SK-N-SH treated with all-trans-retinoic acid at 6 μM for 48 hours (cell line): ENCODE data around the gene GNL1.

Experiments
- ATAC-seq: fragments of 200-7000 bp; cut with Tn5 transposase; 3 replicates; pipeline ENCODE4 v1.9.1; 2020; ENCODE audit warnings: mild to moderate bottlenecking, moderate library complexity
- ARNTL ChIP-seq: fragments of 450-650 bp; formaldehyde crosslinking; IDR thresholded peaks from 2 replicates; pipeline ENCODE4 v1.5.0; 2020; ENCODE audit warnings: low read depth, mild to moderate bottlenecking, moderate library complexity, borderline replicate concordance
- BACH2 ChIP-seq: fragments of 250-450 bp; sonication (Bioruptor Pico); IDR thresholded peaks from 2 replicates; pipeline ENCODE4 v1.9.0; 2021; ENCODE audit warnings: mild to moderate bottlenecking, borderline replicate concordance
- CSDC2 ChIP-seq: fragments of 250-450 bp; sonication (Bioruptor Pico); IDR thresholded peaks from 2 replicates; pipeline ENCODE4 v1.5.0; 2020; ENCODE audit warnings: mild to moderate bottlenecking, moderate library complexity
- ESRRG ChIP-seq: fragments of 250-450 bp; sonication (Bioruptor Pico); IDR thresholded peaks from 2 replicates; pipeline ENCODE4 v1.6.1; 2021; ENCODE audit warnings: mild to moderate bottlenecking
- GLIS3 ChIP-seq: fragments of 250-450 bp; sonication (Bioruptor Pico); IDR thresholded peaks from 2 replicates; pipeline ENCODE4 v1.5.0; 2020; ENCODE audit warnings: mild to moderate bottlenecking, moderate library complexity
- ISL1 ChIP-seq: fragments of 250-450 bp; sonication (Bioruptor Pico); IDR thresholded peaks from 2 replicates; pipeline ENCODE4 v2.1.2; 2022; ENCODE audit warnings: mild to moderate bottlenecking, moderate library complexity
- OSR1 ChIP-seq: fragments of 250-450 bp; sonication (Bioruptor Pico); IDR thresholded peaks from 2 replicates; pipeline ENCODE4 v1.8.0; 2022; ENCODE audit warnings: moderate library complexity, mild to moderate bottlenecking, inconsistent platforms
- PPARA ChIP-seq: fragments of 250-450 bp; sonication (Bioruptor Pico); IDR thresholded peaks from 2 replicates; pipeline ENCODE4 v1.5.0; 2020; ENCODE audit warnings: mild to moderate bottlenecking, borderline replicate concordance
- RARB ChIP-seq: fragments of 250-450 bp; sonication (Bioruptor Pico); IDR thresholded peaks from 2 replicates; pipeline ENCODE4 v1.8.0; 2021; ENCODE audit warnings: mild to moderate bottlenecking, moderate library complexity
- SNAI2 ChIP-seq: fragments of 250-450 bp; sonication (Bioruptor Pico); IDR thresholded peaks from 2 replicates; pipeline ENCODE4 v1.5.0; 2020; ENCODE audit warnings: mild to moderate bottlenecking, moderate library complexity
- TOX ChIP-seq: fragments of 250-450 bp; sonication (Bioruptor Pico); IDR thresholded peaks from 2 replicates; pipeline ENCODE4 v1.8.0; 2021; ENCODE audit warnings: mild to moderate bottlenecking, moderate library complexity, borderline replicate concordance
- ZC3H10 ChIP-seq: fragments of 250-450 bp; sonication (Bioruptor Pico); IDR thresholded peaks from 2 replicates; pipeline ENCODE4 v1.5.1; 2021; ENCODE audit warnings: mild to moderate bottlenecking, moderate library complexity
- ZFP3 ChIP-seq: fragments of 250-450 bp; sonication (Bioruptor Pico); IDR thresholded peaks from 2 replicates; pipeline ENCODE4 v1.5.0; 2020; ENCODE audit warnings: mild to moderate bottlenecking, moderate library complexity
- ZFP30 ChIP-seq: fragments of 450-650 bp; formaldehyde crosslinking; IDR thresholded peaks from 2 replicates; pipeline ENCODE4 v1.5.0; 2022; ENCODE audit warnings: mild to moderate bottlenecking, moderate library complexity
- ZNF565 ChIP-seq: fragments of 450-650 bp; formaldehyde crosslinking; conservative IDR thresholded peaks from 2 replicates; pipeline ENCODE4 v1.5.0; 2020; ENCODE audit warnings: low read depth, mild to moderate bottlenecking, moderate library complexity
- ZNF70 ChIP-seq: fragments of 450-650 bp; formaldehyde crosslinking; IDR thresholded peaks from 2 replicates; pipeline ENCODE4 v1.5.0; 2020; ENCODE audit warnings: mild to moderate bottlenecking, moderate library complexity
- ZNF8 ChIP-seq: fragments of 450-650 bp; formaldehyde crosslinking; IDR thresholded peaks from 2 replicates; pipeline ENCODE4 v1.5.0; 2020; ENCODE audit warnings: mild to moderate bottlenecking, moderate library complexity
- TF ChIP-seq, protein P1 (sequence below): fragments of 250-450 bp; sonication (Bioruptor Pico); IDR thresholded peaks from 2 replicates; pipeline ENCODE4 v1.8.0; 2020; ENCODE audit warnings: mild to moderate bottlenecking, moderate library complexity, borderline replicate concordance
- TF ChIP-seq, protein P2 (sequence below): fragments of 250-450 bp; sonication (Bioruptor Pico); IDR thresholded peaks from 2 replicates; pipeline ENCODE4 v1.5.1; 2021; ENCODE audit warnings: mild to moderate bottlenecking, moderate library complexity
- TF ChIP-seq, protein P3 (sequence below): fragments of 250-450 bp; sonication (Bioruptor Pico); IDR thresholded peaks from 2 replicates; pipeline ENCODE4 v1.5.0; 2020; ENCODE audit warnings: mild to moderate bottlenecking, moderate library complexity
- TF ChIP-seq, protein P4 (sequence below): fragments of 250-450 bp; sonication (Bioruptor Pico); IDR thresholded peaks from 2 replicates; pipeline ENCODE4 v1.5.1; 2020; ENCODE audit warnings: low read depth, mild to moderate bottlenecking, moderate library complexity

GNL1 gene

DNA sequence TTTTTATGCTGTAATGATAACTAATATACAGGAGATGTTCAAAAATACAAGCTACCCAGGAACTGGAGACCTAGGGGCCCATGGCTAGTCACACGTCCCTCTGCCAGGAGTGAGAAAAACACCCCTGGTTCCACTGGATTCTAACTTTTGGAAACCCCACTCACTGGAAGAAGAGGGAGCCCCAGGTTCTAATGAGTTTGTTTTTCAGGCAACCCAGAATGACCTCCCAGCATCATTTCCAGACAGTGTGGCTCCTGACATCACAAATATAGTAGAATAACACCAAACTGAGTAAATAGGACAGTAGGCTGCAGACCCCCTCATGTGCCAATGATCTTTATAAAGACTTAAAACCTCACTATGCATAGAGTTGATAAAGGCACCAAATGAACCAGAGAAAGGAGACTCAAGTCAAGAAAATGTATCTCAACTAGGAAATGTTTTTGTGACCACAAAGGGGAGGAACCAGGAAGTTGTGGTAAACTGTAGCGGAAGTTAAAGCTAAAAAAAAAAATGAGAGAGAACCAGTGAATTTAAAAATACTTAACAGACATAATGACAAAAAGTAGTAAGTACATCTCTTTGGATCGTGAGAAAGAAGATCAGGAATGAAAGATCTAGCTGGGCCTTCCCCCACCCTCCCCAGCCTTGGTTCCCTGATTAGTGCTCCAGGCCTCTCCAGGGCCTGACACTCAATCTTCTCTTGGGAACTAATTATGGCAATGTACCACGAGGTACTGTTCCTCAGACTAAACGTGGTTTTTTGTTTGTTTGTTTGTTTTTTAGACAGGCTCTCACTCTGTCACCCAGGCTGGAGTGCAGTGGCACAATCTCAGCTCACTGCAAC is 47.2 kb downstream of the GNL1 start:
- ATAC-seq: no peak

DNA sequence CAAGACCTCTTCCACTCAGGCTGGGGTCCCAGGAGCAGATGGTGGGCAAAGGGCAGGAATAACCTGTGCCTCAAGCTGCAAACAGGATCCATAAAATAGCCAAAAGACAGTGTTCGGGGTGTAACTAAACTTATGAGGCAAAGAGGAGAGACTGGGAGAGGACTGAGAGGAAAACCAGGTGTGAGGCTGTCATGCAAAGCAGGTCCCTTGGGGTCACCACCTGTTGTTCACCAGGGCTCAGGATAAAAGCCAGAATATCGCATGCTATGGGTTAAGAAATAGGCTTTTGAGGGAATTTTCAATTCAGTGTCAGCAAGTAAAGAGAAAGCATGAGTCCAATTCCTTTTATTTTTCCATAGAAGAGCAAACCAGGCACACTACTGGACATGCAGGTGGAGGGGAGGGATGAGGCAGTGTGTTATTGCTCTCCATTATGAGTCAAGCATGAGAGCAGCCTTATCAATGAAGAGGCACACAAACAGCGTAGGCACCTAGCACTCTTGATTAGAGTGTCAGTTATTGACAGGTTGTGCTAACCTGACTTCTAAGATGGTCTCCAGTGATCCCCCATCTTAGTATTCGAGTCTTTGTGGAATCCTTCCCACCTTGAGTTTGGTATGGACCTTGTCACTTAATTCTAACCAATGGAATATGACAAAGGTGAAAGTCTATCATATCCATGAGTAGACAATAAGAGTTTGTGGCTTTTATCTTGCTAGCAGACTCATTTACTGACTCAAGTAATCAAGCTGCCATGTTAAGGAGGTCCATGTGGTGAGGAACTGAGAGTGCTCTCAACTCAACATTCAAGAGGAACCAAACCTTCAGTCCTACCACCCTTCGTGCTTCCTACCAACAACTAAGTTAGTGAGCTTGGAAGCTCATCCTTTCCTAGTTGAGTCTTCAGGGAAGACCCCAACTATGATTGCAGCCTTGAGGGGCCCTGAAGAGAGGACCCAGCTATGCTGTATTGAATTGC is 48.2 kb downstream of the GNL1 start:
- no peak for ATAC-seq
- no peak for TF ChIP-seq BACH2 (CRISPR knock-in tag)
- no peak for TF ChIP-seq RARB (CRISPR knock-in tag)
- no peak for TF ChIP-seq TOX (CRISPR knock-in tag)
- TF ChIP-seq ZNF8 (CRISPR knock-in tag): no peak
- TF ChIP-seq ARNTL (CRISPR knock-in tag): no peak
- TF ChIP-seq, protein P1, sequence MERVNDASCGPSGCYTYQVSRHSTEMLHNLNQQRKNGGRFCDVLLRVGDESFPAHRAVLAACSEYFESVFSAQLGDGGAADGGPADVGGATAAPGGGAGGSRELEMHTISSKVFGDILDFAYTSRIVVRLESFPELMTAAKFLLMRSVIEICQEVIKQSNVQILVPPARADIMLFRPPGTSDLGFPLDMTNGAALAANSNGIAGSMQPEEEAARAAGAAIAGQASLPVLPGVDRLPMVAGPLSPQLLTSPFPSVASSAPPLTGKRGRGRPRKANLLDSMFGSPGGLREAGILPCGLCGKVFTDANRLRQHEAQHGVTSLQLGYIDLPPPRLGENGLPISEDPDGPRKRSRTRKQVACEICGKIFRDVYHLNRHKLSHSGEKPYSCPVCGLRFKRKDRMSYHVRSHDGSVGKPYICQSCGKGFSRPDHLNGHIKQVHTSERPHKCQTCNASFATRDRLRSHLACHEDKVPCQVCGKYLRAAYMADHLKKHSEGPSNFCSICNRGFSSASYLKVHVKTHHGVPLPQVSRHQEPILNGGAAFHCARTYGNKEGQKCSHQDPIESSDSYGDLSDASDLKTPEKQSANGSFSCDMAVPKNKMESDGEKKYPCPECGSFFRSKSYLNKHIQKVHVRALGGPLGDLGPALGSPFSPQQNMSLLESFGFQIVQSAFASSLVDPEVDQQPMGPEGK (CRISPR knock-in tag): no peak
- TF ChIP-seq ZFP30: no peak
- TF ChIP-seq ZC3H10 (CRISPR knock-in tag): no peak
- TF ChIP-seq ZFP3 (CRISPR knock-in tag): no peak
- TF ChIP-seq GLIS3 (CRISPR knock-in tag): no peak
- TF ChIP-seq ZNF565 (CRISPR knock-in tag): no peak
- no peak for TF ChIP-seq CSDC2 (CRISPR knock-in tag)
- no peak for TF ChIP-seq ESRRG
- TF ChIP-seq SNAI2 (CRISPR knock-in tag): no peak
- no peak for TF ChIP-seq PPARA
- no peak for TF ChIP-seq ISL1 (CRISPR knock-in tag)
- TF ChIP-seq, protein P2, sequence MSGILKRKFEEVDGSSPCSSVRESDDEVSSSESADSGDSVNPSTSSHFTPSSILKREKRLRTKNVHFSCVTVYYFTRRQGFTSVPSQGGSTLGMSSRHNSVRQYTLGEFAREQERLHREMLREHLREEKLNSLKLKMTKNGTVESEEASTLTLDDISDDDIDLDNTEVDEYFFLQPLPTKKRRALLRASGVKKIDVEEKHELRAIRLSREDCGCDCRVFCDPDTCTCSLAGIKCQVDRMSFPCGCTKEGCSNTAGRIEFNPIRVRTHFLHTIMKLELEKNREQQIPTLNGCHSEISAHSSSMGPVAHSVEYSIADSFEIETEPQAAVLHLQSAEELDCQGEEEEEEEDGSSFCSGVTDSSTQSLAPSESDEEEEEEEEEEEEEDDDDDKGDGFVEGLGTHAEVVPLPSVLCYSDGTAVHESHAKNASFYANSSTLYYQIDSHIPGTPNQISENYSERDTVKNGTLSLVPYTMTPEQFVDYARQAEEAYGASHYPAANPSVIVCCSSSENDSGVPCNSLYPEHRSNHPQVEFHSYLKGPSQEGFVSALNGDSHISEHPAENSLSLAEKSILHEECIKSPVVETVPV (CRISPR knock-in tag): no peak

More for the DNA sequence above, 47.2 kb downstream of the GNL1 start:
- TF ChIP-seq OSR1 (CRISPR knock-in tag) (no peak), ZC3H10 (CRISPR knock-in tag) (no peak), ZNF70 (CRISPR knock-in tag) (no peak), ZNF565 (CRISPR knock-in tag) (no peak), CSDC2 (CRISPR knock-in tag) (no peak), ESRRG (no peak), ARNTL (CRISPR knock-in tag) (no peak), GLIS3 (CRISPR knock-in tag) (no peak), ZNF8 (CRISPR knock-in tag) (no peak), RARB (CRISPR knock-in tag) (no peak), ISL1 (CRISPR knock-in tag) (no peak), ZFP30 (no peak)
- TF ChIP-seq, protein P3, sequence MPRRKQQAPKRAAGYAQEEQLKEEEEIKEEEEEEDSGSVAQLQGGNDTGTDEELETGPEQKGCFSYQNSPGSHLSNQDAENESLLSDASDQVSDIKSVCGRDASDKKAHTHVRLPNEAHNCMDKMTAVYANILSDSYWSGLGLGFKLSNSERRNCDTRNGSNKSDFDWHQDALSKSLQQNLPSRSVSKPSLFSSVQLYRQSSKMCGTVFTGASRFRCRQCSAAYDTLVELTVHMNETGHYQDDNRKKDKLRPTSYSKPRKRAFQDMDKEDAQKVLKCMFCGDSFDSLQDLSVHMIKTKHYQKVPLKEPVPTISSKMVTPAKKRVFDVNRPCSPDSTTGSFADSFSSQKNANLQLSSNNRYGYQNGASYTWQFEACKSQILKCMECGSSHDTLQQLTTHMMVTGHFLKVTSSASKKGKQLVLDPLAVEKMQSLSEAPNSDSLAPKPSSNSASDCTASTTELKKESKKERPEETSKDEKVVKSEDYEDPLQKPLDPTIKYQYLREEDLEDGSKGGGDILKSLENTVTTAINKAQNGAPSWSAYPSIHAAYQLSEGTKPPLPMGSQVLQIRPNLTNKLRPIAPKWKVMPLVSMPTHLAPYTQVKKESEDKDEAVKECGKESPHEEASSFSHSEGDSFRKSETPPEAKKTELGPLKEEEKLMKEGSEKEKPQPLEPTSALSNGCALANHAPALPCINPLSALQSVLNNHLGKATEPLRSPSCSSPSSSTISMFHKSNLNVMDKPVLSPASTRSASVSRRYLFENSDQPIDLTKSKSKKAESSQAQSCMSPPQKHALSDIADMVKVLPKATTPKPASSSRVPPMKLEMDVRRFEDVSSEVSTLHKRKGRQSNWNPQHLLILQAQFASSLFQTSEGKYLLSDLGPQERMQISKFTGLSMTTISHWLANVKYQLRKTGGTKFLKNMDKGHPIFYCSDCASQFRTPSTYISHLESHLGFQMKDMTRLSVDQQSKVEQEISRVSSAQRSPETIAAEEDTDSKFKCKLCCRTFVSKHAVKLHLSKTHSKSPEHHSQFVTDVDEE (CRISPR knock-in tag): no peak
- TF ChIP-seq, protein P1 (CRISPR knock-in tag): no peak
- TF ChIP-seq, protein P4, sequence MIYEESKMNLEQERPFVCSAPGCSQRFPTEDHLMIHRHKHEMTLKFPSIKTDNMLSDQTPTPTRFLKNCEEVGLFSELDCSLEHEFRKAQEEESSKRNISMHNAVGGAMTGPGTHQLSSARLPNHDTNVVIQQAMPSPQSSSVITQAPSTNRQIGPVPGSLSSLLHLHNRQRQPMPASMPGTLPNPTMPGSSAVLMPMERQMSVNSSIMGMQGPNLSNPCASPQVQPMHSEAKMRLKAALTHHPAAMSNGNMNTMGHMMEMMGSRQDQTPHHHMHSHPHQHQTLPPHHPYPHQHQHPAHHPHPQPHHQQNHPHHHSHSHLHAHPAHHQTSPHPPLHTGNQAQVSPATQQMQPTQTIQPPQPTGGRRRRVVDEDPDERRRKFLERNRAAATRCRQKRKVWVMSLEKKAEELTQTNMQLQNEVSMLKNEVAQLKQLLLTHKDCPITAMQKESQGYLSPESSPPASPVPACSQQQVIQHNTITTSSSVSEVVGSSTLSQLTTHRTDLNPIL (CRISPR knock-in tag): no peak
- TF ChIP-seq, protein P2 (CRISPR knock-in tag): no peak
